GM12865 (cell line): Measurements from ENCODE around the gene TBCD.
"Not testable (repeated sequence)": the region's sequence is repeated elsewhere in the genome, so short reads cannot be mapped to it uniquely, and the experiment has no call there.

ENCODE experiments used
- DNase-seq: peaks from one replicate; pipeline ENCODE4 v3.0.0; 2010; ENCODE audit warnings: low read depth
- H3K4me3 ChIP-seq: 2 replicates; pipeline ENCODE4 v1.5.1; 2011; ENCODE audit warnings: mild to moderate bottlenecking, low read depth, low read length, control low read depth
- TF ChIP-seq, protein P1 (sequence below): IDR thresholded peaks from 2 replicates; pipeline ENCODE4 v1.5.1; 2011; ENCODE audit warnings: low read length, control low read depth, low read depth, inconsistent platforms; ENCODE audit not compliant: insufficient read depth; ENCODE audit errors: missing control alignments

The TBCD gene

GRCh38 chr17:82966415-82966814 is 214.6 kb downstream of the TBCD start:
- H3K4me3 ChIP-seq = no peak overlapping the region
- TF ChIP-seq, protein P1, sequence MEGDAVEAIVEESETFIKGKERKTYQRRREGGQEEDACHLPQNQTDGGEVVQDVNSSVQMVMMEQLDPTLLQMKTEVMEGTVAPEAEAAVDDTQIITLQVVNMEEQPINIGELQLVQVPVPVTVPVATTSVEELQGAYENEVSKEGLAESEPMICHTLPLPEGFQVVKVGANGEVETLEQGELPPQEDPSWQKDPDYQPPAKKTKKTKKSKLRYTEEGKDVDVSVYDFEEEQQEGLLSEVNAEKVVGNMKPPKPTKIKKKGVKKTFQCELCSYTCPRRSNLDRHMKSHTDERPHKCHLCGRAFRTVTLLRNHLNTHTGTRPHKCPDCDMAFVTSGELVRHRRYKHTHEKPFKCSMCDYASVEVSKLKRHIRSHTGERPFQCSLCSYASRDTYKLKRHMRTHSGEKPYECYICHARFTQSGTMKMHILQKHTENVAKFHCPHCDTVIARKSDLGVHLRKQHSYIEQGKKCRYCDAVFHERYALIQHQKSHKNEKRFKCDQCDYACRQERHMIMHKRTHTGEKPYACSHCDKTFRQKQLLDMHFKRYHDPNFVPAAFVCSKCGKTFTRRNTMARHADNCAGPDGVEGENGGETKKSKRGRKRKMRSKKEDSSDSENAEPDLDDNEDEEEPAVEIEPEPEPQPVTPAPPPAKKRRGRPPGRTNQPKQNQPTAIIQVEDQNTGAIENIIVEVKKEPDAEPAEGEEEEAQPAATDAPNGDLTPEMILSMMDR = no peak
- DNase-seq = no peak

- no peak for DNase-seq
- TF ChIP-seq, protein P1 = no peak
- no peak overlapping the region for H3K4me3 ChIP-seq
Measured at GRCh38 chr17:82967268-82968032, 215.6 kb downstream of the TBCD start.

DNA sequence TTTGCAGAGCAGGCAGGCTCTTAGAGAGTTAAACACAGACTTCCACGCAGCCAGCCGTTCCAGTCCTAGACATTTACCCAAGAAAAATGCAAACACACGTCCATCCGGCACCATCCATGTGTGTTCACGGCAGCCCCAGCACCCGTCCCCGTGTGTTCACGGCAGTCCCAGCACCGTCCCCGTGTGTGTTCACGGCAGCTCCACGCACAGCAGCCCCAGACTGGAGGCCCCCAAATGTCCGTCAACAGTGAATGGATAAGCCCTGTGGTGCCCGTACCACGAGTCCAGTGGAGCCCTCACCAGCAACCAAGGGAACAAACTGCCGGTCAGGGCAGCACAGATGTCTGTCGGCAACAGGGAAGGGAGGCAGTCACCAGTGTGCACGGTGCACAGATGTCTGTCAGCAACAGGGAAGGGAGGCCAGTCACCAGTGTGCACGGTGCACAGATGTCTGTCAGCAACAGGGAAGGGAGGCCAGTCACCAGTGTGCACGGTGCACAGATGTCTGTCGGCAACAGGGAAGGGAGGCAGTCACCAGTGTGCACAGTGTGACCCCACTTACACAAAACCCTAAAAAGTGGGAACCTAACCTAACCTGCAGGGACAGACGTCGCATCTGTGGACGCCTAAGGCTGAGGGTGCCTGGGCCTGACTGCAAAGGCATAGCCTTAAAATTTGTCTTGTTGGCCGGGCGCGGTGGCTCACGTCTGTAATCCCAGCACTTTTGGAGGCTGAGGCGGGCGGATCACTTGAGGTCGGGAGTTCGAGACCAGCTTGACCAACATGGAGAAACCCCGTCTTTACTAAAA is 216.4 kb downstream of the TBCD start:
- not testable (repeated sequence) for H3K4me3 ChIP-seq, DNase-seq

DNA sequence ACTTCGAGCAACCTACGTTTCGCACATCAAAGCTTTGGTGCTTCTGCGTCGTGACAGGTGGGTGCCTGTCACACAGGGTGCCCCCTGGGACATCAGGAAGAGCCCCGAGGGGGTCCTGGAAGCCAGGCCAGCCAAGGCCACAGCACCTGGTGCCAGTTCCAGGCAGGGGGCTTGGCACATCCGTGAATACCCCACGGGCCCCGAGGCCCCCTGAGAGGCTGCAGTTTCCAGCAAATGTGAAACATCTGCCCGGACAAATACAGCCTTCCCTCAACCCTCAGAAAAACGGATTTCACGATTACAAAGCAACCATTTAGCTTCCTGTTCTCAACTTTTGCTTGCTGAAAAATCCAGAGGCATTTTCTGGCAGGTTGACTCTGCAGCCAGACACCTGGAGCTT is 218.2 kb downstream of the TBCD start:
- TF ChIP-seq, protein P1 = no peak
- H3K4me3 ChIP-seq = no peak overlapping the region
- peak; percentile 36 for DNase-seq

DNA sequence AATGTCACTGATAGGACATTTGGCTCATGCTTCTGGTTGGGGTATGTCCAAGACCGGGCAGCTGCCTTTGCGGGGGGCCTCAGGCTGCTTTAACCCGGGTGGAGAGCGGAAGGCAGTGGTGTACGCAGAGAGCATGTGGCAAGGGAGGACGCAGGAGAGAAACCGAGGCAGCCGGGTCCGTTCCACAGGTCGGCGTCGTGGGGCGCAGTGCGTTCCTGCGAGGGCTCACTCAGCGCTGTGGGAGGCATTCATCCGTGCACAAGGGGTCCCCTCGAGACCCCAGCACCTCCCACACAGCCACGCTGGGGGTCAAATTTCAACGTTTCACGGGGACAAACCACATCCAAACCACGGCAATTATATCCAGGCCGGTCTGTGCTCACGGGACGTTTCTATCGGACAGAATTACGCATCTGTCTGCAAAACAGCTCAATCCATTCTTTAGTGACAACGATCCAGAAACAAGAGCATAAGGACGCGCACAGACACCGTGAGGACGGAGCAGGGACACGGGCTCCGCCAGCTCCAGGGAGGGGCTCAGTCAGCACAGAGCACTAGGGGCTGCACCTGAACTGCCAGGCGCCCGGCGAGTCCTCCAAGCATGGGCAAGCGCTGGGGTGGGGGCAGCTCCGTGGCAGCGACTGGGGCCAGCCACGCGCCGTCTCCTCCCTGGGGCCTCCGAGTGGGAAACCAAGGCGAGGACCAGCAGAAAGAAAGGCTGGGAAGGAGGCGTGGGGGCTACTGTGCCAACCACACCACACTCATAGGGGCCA is 219.1 kb downstream of the TBCD start:
- TF ChIP-seq, protein P1 = no peak
- no peak overlapping the region for H3K4me3 ChIP-seq
- DNase-seq = no peak

- DNase-seq = peak; percentile 86
- TF ChIP-seq, protein P1 = no peak
- no peak overlapping the region for H3K4me3 ChIP-seq
Measured at GRCh38 chr17:82972836-82973372, 221.0 kb downstream of the TBCD start.
